ENCODE results near the gene MYL7. TPM values are rescaled to one million over a fixed set of nuclear protein-coding genes. Genes with fewer than 3 reads are reported as not detected.
A peak's percentile ranks its signal among the peaks of the same experiment; 100 is the strongest.

MYL7 gene
- total and polyA plus RNA-seq, 2 experiments from 2014 or later = 4.8 TPM; not detected in 1

GRCh38 chr7:44157116-44158080, 16.3 kb upstream of the MYL7 start:
- peaks cover 3% of the 10 kb centered on the region; the same call in 1 of the 3 replicates for H3K4me1 Mint-ChIP-seq
- peak; percentile 84 for ATAC-seq
- no peaks in the 10 kb centered on the region for H3K36me3 Mint-ChIP-seq (ENCODE audit: low read depth)
- Histone ChIP-seq H3K36me3 (ENCODE audit: insufficient read depth) (no peaks in the 10 kb centered on the region), H3K4me1 (ENCODE audit: insufficient read depth) (no peaks in the 10 kb centered on the region), H3K4me3 (no peak overlapping the region), H3F3A (replicated peaks; ENCODE audit: low read depth) (no peaks in the 10 kb centered on the region), H2AFZ (no peak overlapping the region), H3K27ac (ENCODE audit: low read depth) (no peak overlapping the region), H3K4me2 (no peak overlapping the region), H3K79me2 (replicated peaks; ENCODE audit: insufficient read depth) (no peaks in the 10 kb centered on the region), H3K27me3 (ENCODE audit: insufficient read depth) (no peaks in the 10 kb centered on the region), H3K9me2 (ENCODE audit: insufficient read depth) (no peaks in the 10 kb centered on the region), H4K20me1 (replicated peaks; ENCODE audit: insufficient read depth) (no peaks in the 10 kb centered on the region)
- no peaks in the 10 kb centered on the region for H3K27me3 Mint-ChIP-seq (ENCODE audit: insufficient read depth, low read depth, poor library complexity)
- no peak overlapping the region for H3K27ac Mint-ChIP-seq
- DNase-seq (ENCODE audit: low spot score) = peak; percentile 19
- TF ChIP-seq EZH2 (IDR thresholded peaks at IDR 0.05; ENCODE audit: low read depth, unreplicated experiment) (no peak), POLR2AphosphoS5 (IDR thresholded peaks at IDR 0.05; ENCODE audit: low read depth) (no peak), STAT1 (IDR thresholded peaks at IDR 0.05; ENCODE audit: unreplicated experiment) (no peak)
- TF ChIP-seq, protein P1, sequence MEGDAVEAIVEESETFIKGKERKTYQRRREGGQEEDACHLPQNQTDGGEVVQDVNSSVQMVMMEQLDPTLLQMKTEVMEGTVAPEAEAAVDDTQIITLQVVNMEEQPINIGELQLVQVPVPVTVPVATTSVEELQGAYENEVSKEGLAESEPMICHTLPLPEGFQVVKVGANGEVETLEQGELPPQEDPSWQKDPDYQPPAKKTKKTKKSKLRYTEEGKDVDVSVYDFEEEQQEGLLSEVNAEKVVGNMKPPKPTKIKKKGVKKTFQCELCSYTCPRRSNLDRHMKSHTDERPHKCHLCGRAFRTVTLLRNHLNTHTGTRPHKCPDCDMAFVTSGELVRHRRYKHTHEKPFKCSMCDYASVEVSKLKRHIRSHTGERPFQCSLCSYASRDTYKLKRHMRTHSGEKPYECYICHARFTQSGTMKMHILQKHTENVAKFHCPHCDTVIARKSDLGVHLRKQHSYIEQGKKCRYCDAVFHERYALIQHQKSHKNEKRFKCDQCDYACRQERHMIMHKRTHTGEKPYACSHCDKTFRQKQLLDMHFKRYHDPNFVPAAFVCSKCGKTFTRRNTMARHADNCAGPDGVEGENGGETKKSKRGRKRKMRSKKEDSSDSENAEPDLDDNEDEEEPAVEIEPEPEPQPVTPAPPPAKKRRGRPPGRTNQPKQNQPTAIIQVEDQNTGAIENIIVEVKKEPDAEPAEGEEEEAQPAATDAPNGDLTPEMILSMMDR (conservative IDR thresholded peaks at IDR 0.05; ENCODE audit: low read depth in 2 of 2) = peak in 1 of 2 experiments; percentile 31; a peak in 2 of 4 replicates
- TF ChIP-seq, protein P2, sequence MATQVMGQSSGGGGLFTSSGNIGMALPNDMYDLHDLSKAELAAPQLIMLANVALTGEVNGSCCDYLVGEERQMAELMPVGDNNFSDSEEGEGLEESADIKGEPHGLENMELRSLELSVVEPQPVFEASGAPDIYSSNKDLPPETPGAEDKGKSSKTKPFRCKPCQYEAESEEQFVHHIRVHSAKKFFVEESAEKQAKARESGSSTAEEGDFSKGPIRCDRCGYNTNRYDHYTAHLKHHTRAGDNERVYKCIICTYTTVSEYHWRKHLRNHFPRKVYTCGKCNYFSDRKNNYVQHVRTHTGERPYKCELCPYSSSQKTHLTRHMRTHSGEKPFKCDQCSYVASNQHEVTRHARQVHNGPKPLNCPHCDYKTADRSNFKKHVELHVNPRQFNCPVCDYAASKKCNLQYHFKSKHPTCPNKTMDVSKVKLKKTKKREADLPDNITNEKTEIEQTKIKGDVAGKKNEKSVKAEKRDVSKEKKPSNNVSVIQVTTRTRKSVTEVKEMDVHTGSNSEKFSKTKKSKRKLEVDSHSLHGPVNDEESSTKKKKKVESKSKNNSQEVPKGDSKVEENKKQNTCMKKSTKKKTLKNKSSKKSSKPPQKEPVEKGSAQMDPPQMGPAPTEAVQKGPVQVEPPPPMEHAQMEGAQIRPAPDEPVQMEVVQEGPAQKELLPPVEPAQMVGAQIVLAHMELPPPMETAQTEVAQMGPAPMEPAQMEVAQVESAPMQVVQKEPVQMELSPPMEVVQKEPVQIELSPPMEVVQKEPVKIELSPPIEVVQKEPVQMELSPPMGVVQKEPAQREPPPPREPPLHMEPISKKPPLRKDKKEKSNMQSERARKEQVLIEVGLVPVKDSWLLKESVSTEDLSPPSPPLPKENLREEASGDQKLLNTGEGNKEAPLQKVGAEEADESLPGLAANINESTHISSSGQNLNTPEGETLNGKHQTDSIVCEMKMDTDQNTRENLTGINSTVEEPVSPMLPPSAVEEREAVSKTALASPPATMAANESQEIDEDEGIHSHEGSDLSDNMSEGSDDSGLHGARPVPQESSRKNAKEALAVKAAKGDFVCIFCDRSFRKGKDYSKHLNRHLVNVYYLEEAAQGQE (IDR thresholded peaks at IDR 0.05; ENCODE audit: unreplicated experiment) = no peak
- no peaks in the 10 kb centered on the region for H3K9me3 Mint-ChIP-seq
- H3K4me3 Mint-ChIP-seq = no peak overlapping the region

DNA sequence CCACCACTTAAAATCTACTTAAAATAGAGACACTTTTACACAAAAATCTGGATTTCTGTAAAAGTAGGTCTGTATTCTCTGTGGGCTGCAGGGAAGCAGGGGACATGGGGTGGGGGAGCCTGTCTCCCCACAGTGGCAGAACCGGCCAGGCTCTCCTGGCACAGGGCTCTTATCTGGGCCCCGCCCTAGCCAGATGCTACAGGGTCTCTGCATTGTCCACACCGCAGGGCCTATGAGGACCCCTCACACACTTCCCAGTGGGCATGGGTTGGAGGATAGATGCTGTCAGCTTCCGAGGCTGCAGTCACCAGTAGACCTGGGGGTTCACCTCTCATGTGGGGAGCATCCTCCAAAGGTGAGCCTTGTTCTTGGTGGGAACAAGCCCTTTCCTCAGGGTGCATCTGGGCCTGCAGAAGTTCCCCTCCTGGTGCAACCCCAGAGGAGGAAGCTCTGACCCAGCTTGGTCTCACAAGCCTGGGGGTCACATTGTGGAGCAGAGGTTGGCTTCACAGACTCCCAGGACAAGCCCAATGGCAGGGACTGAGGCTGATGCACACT, 15.4 kb upstream of the MYL7 start:
- H3K27me3 Mint-ChIP-seq (ENCODE audit: insufficient read depth, low read depth, poor library complexity) = peaks cover 3% of the 10 kb centered on the region
- no peak overlapping the region for H3K4me2 ChIP-seq
- no peak overlapping the region for H3K27ac ChIP-seq (ENCODE audit: low read depth)
- TF ChIP-seq, protein P3, sequence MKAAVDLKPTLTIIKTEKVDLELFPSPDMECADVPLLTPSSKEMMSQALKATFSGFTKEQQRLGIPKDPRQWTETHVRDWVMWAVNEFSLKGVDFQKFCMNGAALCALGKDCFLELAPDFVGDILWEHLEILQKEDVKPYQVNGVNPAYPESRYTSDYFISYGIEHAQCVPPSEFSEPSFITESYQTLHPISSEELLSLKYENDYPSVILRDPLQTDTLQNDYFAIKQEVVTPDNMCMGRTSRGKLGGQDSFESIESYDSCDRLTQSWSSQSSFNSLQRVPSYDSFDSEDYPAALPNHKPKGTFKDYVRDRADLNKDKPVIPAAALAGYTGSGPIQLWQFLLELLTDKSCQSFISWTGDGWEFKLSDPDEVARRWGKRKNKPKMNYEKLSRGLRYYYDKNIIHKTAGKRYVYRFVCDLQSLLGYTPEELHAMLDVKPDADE (IDR thresholded peaks at IDR 0.05) = no peak
- TF ChIP-seq CREB1 (CRISPR knock-in tag; IDR thresholded peaks at IDR 0.05; ENCODE audit: low read depth) (no peak), EZH2 (IDR thresholded peaks at IDR 0.05; ENCODE audit: low read depth, unreplicated experiment) (no peak), POLR2AphosphoS5 (IDR thresholded peaks at IDR 0.05; ENCODE audit: low read depth) (no peak), ZNF114 (CRISPR knock-in tag; IDR thresholded peaks at IDR 0.05) (no peak), EZH2phosphoT487 (IDR thresholded peaks at IDR 0.05; ENCODE audit: unreplicated experiment) (no peak), ZNF331 (CRISPR knock-in tag; IDR thresholded peaks at IDR 0.05; ENCODE audit: low read depth) (no peak)
- no peaks in the 10 kb centered on the region for H3K4me1 ChIP-seq (ENCODE audit: insufficient read depth)
- no peak overlapping the region for H2AFZ ChIP-seq
- H3K36me3 ChIP-seq (ENCODE audit: insufficient read depth) = no peaks in the 10 kb centered on the region
- no peaks in the 10 kb centered on the region for H3K9me3 Mint-ChIP-seq
- H3K4me1 Mint-ChIP-seq = peaks cover 3% of the 10 kb centered on the region; the same call in 2 of the 3 replicates
- no peaks in the 10 kb centered on the region for H3K9me2 ChIP-seq (ENCODE audit: insufficient read depth)
- no peak for DNase-seq (ENCODE audit: low spot score)
- no peaks in the 10 kb centered on the region for H3F3A ChIP-seq (replicated peaks; ENCODE audit: low read depth)
- no peak overlapping the region for H3K4me3 ChIP-seq
- ATAC-seq = no peak
- H3K27me3 ChIP-seq (ENCODE audit: insufficient read depth) = no peaks in the 10 kb centered on the region
- H3K36me3 Mint-ChIP-seq (ENCODE audit: low read depth) = no peaks in the 10 kb centered on the region
- no peaks in the 10 kb centered on the region for H3K79me2 ChIP-seq (replicated peaks; ENCODE audit: insufficient read depth)
- H3K27ac Mint-ChIP-seq = no peak overlapping the region
- no peaks in the 10 kb centered on the region for H4K20me1 ChIP-seq (replicated peaks; ENCODE audit: insufficient read depth)
- no peak overlapping the region for H3K4me3 Mint-ChIP-seq
